ENCODE results near the gene RTKN2. TPM values are rescaled to one million over a fixed set of nuclear protein-coding genes. Genes with fewer than 3 reads are reported as not detected.

RTKN2 gene
- total RNA-seq, 1 experiment from 2014 or later, result 21.3 TPM

- CTCF ChIA-PET, result no interaction called here
- no peak for DNase-seq (ENCODE audit: low read depth, low spot score)
- Histone ChIP-seq H3K4me1 (ENCODE audit: control insufficient read depth, insufficient read depth, low read length) (peaks cover 16% of the 10 kb centered on the region), H3K36me3 (ENCODE audit: control insufficient read depth, insufficient read depth, low read length) (no peaks in the 10 kb centered on the region), H3K4me3 (ENCODE audit: low read depth in 2 of 2, low read length in 2 of 2) (0 out of 4 replicates have a peak overlapping the region, but pooled peaks of 1 of the 2 experiments have one; percentile 0), H3K27me3 (ENCODE audit: control insufficient read depth, insufficient read depth, low read length) (no peaks in the 10 kb centered on the region), H3K27ac (ENCODE audit: low read length) (peak overlapping the region; percentile 12; the same call in 1 of the 2 replicates), H3K9me3 (ENCODE audit: control insufficient read depth, insufficient read depth, low read depth, low read length) (no peaks in the 10 kb centered on the region)
- TF ChIP-seq CTCF (IDR thresholded peaks at IDR 0.05) (no peak), REST (IDR thresholded peaks at IDR 0.05; ENCODE audit: insufficient read depth in 1 of 2, low read depth in 2 of 2, low read length in 1 of 2) (no peak), POLR2AphosphoS5 (IDR thresholded peaks at IDR 0.05; ENCODE audit: low read depth, low read length) (no peak), TCF7L2 (IDR thresholded peaks at IDR 0.05; ENCODE audit: low read depth, low read length) (peak; percentile 78; the same call in 1 of the 2 replicates), SIN3A (IDR thresholded peaks at IDR 0.05; ENCODE audit: borderline replicate concordance, insufficient read depth, low read depth, low read length) (no peak)
- BruUV-seq (replicated peaks), result no TSS peak
- in situ Hi-C loops (cut with HindIII; ENCODE audit: low pct_unique_long_range_greater_than_20kb, low sequenced_read_pairs) (no loop called here), intact Hi-C loops (cut with micrococcal nuclease; ENCODE audit: unreplicated experiment) (no loop called here)
- POLR2A ChIA-PET, result interaction anchor here (0.6 kb wide), 1 partner anchor 54 kb away, joined by 6 read pairs; no protein-coding TSS in a partner anchor
- peak; percentile 70 for ATAC-seq
These were observed 102.1 kb downstream of the RTKN2 start for GRCh38 chr10:62166331-62167131.

- CTCF ChIA-PET, result no interaction called here
- in situ Hi-C loops (cut with HindIII; ENCODE audit: low pct_unique_long_range_greater_than_20kb, low sequenced_read_pairs), result no loop called here
- POLR2A ChIA-PET, result interaction anchor here (0.5 to 0.6 kb wide), 2 partner anchors 10 to 53 kb away, joined by 3 to 6 read pairs; no protein-coding TSS in a partner anchor
- intact Hi-C loops (cut with micrococcal nuclease; ENCODE audit: unreplicated experiment), result no loop called here
- no peak for DNase-seq (ENCODE audit: low read depth, low spot score)
- H3K36me3 ChIP-seq (ENCODE audit: control insufficient read depth, insufficient read depth, low read length), result no peaks in the 10 kb centered on the region
- TF ChIP-seq TCF7L2 (IDR thresholded peaks at IDR 0.05; ENCODE audit: low read depth, low read length), result no peak
- no peak for TF ChIP-seq POLR2AphosphoS5 (IDR thresholded peaks at IDR 0.05; ENCODE audit: low read depth, low read length)
- TF ChIP-seq CTCF (IDR thresholded peaks at IDR 0.05), result no peak
- no peak for TF ChIP-seq REST (IDR thresholded peaks at IDR 0.05; ENCODE audit: insufficient read depth in 1 of 2, low read depth in 2 of 2, low read length in 1 of 2)
- TF ChIP-seq SIN3A (IDR thresholded peaks at IDR 0.05; ENCODE audit: borderline replicate concordance, insufficient read depth, low read depth, low read length), result no peak
- peak overlapping the region; percentile 12; the same call in 1 of the 2 replicates for H3K27ac ChIP-seq (ENCODE audit: low read length)
- no peak overlapping the region for H3K4me3 ChIP-seq (ENCODE audit: low read depth in 2 of 2, low read length in 2 of 2)
- no peaks in the 10 kb centered on the region for H3K9me3 ChIP-seq (ENCODE audit: control insufficient read depth, insufficient read depth, low read depth, low read length)
- BruUV-seq (replicated peaks), result no TSS peak
- H3K27me3 ChIP-seq (ENCODE audit: control insufficient read depth, insufficient read depth, low read length), result no peaks in the 10 kb centered on the region
- peaks cover 16% of the 10 kb centered on the region for H3K4me1 ChIP-seq (ENCODE audit: control insufficient read depth, insufficient read depth, low read length)
- no peak for ATAC-seq
These were observed 102.8 kb downstream of the RTKN2 start for GRCh38 chr10:62165803-62166202.

Measured in Panc1 (cell line).